Measurements from ENCODE around the gene GMCL1.
"Not testable (repeated sequence)": the region's sequence is repeated elsewhere in the genome, so short reads cannot be mapped to it uniquely, and the experiment has no call there.

Gene GMCL1

DNA sequence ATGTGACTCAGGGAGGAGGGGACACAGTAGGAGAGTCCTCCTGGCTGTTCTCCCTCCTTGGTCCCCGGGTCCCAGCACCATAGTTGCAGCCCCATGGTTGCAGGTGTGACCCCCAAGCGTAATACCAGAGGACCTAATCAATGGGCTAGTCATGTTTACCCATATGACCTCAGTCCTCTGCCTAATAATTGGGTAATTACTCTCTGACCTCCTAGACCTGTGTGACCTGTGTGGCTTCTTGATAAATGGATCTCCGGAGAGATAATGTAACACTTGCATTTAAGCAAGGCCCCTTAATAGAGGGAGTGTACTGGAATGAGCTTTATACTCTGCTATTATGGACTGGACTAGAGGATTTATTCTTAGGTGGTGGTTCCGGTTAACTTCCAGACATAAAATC is 32.2 kb upstream of the GMCL1 start:
- Histone ChIP-seq H3K9ac (ENCODE audit: low read length) (no peak overlapping the region), H3K9me3 (ENCODE audit: control insufficient read depth, low read length) (no peaks in the 10 kb centered on the region), H3K36me3 (ENCODE audit: control insufficient read depth, insufficient read depth, low read length) (peaks cover 5% of the 10 kb centered on the region), H3K4me3 (ENCODE audit: low read length) (no peak overlapping the region), H3K4me1 (ENCODE audit: control insufficient read depth, insufficient read depth, low read length) (peaks cover 56% of the 10 kb centered on the region), H3K27me3 (ENCODE audit: control insufficient read depth, insufficient read depth, low read length) (no peaks in the 10 kb centered on the region)

- Histone ChIP-seq H3K36me3 (ENCODE audit: control insufficient read depth, insufficient read depth, low read length) (peaks cover 5% of the 10 kb centered on the region), H3K27me3 (ENCODE audit: control insufficient read depth, insufficient read depth, low read length) (no peaks in the 10 kb centered on the region), H3K4me3 (ENCODE audit: low read length) (no peak overlapping the region), H3K9me3 (ENCODE audit: control insufficient read depth, low read length) (no peaks in the 10 kb centered on the region), H3K4me1 (ENCODE audit: control insufficient read depth, insufficient read depth, low read length) (peaks cover 56% of the 10 kb centered on the region), H3K9ac (ENCODE audit: low read length) (no peak overlapping the region)
Measured at GRCh38 chr2:69797836-69798289, 31.6 kb upstream of the GMCL1 start.

- peaks cover 56% of the 10 kb centered on the region for H3K4me1 ChIP-seq (ENCODE audit: control insufficient read depth, insufficient read depth, low read length)
- H3K27me3 ChIP-seq (ENCODE audit: control insufficient read depth, insufficient read depth, low read length), result no peaks in the 10 kb centered on the region
- peak overlapping the region; percentile 45 for H3K9ac ChIP-seq (ENCODE audit: low read length)
- H3K36me3 ChIP-seq (ENCODE audit: control insufficient read depth, insufficient read depth, low read length), result peaks cover 5% of the 10 kb centered on the region
- no peaks in the 10 kb centered on the region for H3K9me3 ChIP-seq (ENCODE audit: control insufficient read depth, low read length)
- H3K4me3 ChIP-seq (ENCODE audit: low read length), result no peak overlapping the region
Measured at GRCh38 chr2:69798290-69798908, 31.1 kb upstream of the GMCL1 start.

- H3K9ac ChIP-seq (ENCODE audit: low read length), result peak overlapping the region; percentile 45
- H3K9me3 ChIP-seq (ENCODE audit: control insufficient read depth, low read length), result no peaks in the 10 kb centered on the region
- no peaks in the 10 kb centered on the region for H3K27me3 ChIP-seq (ENCODE audit: control insufficient read depth, insufficient read depth, low read length)
- peaks cover 5% of the 10 kb centered on the region for H3K36me3 ChIP-seq (ENCODE audit: control insufficient read depth, insufficient read depth, low read length)
- no peak overlapping the region for H3K4me3 ChIP-seq (ENCODE audit: low read length)
- peaks cover 56% of the 10 kb centered on the region for H3K4me1 ChIP-seq (ENCODE audit: control insufficient read depth, insufficient read depth, low read length)
Measured at GRCh38 chr2:69798909-69799526, 30.4 kb upstream of the GMCL1 start.

- H3K9me3 ChIP-seq (ENCODE audit: control insufficient read depth, low read length), result no peaks in the 10 kb centered on the region
- no peak overlapping the region for H3K4me3 ChIP-seq (ENCODE audit: low read length)
- no peak overlapping the region for H3K9ac ChIP-seq (ENCODE audit: low read length)
- peaks cover 5% of the 10 kb centered on the region for H3K36me3 ChIP-seq (ENCODE audit: control insufficient read depth, insufficient read depth, low read length)
- H3K27me3 ChIP-seq (ENCODE audit: control insufficient read depth, insufficient read depth, low read length), result no peaks in the 10 kb centered on the region
- peaks cover 51% of the 10 kb centered on the region for H3K4me1 ChIP-seq (ENCODE audit: control insufficient read depth, insufficient read depth, low read length)
Measured at GRCh38 chr2:69801745-69802290, 27.6 kb upstream of the GMCL1 start.

DNA sequence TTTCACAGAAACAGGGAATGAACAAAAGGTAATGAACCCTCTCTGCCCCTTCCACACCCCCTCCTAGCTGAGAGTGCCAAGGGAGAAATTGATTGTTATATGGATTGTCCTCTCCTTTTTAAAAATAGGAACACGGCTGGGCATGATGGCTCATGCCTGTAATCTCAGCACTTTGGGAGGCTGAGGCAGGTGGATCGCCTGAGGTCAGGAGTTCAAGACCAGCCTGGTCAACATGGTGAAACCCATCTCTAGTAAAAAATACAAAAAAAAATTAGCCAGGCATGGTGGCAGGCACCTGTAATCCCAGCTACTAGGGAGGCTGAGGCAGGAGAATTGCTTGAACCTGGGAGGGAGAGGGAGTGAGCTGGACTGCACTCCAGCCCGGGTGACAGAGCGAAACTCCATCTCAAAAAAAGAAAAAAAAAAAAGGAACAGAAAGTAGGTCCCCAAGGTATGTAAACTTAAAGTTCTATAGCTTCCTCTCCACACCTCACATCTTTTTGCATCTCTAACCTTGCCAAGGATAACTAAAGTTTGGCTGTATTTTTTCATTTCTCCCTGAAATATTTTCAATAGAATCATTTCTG is 26.6 kb upstream of the GMCL1 start:
- H3K36me3 ChIP-seq (ENCODE audit: control insufficient read depth, insufficient read depth, low read length), result not testable (repeated sequence)

DNA sequence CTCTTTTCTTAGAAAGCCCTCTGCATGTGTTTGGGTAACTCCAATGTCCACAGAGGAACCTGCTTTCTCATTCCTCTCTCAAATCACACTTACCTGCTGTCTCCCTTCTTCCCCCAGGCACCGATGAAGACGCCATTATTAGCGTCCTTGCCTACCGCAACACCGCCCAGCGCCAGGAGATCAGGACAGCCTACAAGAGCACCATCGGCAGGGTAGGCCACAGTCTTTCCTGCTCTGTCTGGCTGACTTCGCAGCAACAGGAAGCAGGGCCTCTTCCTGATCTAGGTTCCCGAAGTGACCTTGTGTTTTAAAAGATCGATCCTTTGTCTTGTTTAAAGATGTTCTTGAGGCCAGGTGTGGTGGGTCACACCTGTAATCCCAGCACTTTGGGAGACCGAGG is 25.0 kb upstream of the GMCL1 start:
- Histone ChIP-seq H3K4me3 (ENCODE audit: low read length) (no peak overlapping the region), H3K9ac (ENCODE audit: low read length) (no peak overlapping the region), H3K9me3 (ENCODE audit: control insufficient read depth, low read length) (no peaks in the 10 kb centered on the region), H3K4me1 (ENCODE audit: control insufficient read depth, insufficient read depth, low read length) (peaks cover 25% of the 10 kb centered on the region), H3K27me3 (ENCODE audit: control insufficient read depth, insufficient read depth, low read length) (no peaks in the 10 kb centered on the region), H3K36me3 (ENCODE audit: control insufficient read depth, insufficient read depth, low read length) (peaks cover 12% of the 10 kb centered on the region)

More for the DNA sequence above, 26.6 kb upstream of the GMCL1 start:
- peaks cover 41% of the 10 kb centered on the region for H3K4me1 ChIP-seq (ENCODE audit: control insufficient read depth, insufficient read depth, low read length)
- H3K4me3 ChIP-seq (ENCODE audit: low read length); H3K27me3 ChIP-seq (ENCODE audit: control insufficient read depth, insufficient read depth, low read length); H3K9me3 ChIP-seq (ENCODE audit: control insufficient read depth, low read length); H3K9ac ChIP-seq (ENCODE audit: low read length): not testable (repeated sequence)

- Histone ChIP-seq H3K4me1 (ENCODE audit: control insufficient read depth, insufficient read depth, low read length) (peaks cover 11% of the 10 kb centered on the region), H3K4me3 (ENCODE audit: low read length) (no peak overlapping the region), H3K9me3 (ENCODE audit: control insufficient read depth, low read length) (no peaks in the 10 kb centered on the region), H3K9ac (ENCODE audit: low read length) (no peak overlapping the region), H3K36me3 (ENCODE audit: control insufficient read depth, insufficient read depth, low read length) (peaks cover 22% of the 10 kb centered on the region), H3K27me3 (ENCODE audit: control insufficient read depth, insufficient read depth, low read length) (no peaks in the 10 kb centered on the region)
Measured at GRCh38 chr2:69805887-69806286, 23.6 kb upstream of the GMCL1 start.

DNA sequence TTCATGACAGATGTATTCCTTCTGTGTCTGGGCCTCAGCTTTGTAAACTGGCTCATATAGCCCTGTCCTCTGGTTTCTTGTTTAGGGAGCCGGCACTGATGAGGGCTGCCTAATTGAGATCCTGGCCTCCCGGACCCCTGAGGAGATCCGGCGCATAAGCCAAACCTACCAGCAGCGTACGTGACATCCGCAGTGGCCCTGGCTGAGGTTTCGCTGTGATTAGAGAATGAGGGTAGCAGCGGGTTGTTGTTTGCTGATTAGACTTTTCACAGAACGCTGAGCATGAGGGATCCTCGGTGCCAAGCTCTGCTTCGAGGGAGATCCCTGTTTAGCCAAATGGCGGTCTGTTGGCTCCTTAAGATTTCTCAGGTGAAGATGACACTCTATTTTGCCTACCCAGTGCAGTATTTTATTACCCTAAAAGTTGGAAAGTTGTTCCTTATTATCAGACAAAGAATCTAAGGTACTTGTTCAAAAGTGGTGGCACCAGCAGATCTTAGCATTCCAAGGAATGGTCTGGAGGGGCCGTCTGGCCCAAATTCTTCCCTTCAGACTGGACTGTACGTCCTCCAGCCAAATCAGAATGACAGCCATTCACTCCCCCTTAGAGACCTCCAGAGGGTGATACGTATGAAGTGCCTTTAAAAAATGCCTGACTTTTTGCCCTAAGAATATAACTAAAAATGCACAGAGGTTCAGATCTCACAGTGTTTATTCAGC is 21.5 kb upstream of the GMCL1 start:
- H3K4me3 ChIP-seq (ENCODE audit: low read length), result no peak overlapping the region
- H3K4me1 ChIP-seq (ENCODE audit: control insufficient read depth, insufficient read depth, low read length), result no peaks in the 10 kb centered on the region
- no peaks in the 10 kb centered on the region for H3K27me3 ChIP-seq (ENCODE audit: control insufficient read depth, insufficient read depth, low read length)
- H3K9ac ChIP-seq (ENCODE audit: low read length), result no peak overlapping the region
- no peaks in the 10 kb centered on the region for H3K9me3 ChIP-seq (ENCODE audit: control insufficient read depth, low read length)
- peaks cover 23% of the 10 kb centered on the region for H3K36me3 ChIP-seq (ENCODE audit: control insufficient read depth, insufficient read depth, low read length)

GRCh38 chr2:69810550-69810949 is 18.9 kb upstream of the GMCL1 start:
- Histone ChIP-seq H3K9me3 (ENCODE audit: control insufficient read depth, low read length) (no peaks in the 10 kb centered on the region), H3K27me3 (ENCODE audit: control insufficient read depth, insufficient read depth, low read length) (no peaks in the 10 kb centered on the region), H3K4me3 (ENCODE audit: low read length) (no peak overlapping the region), H3K36me3 (ENCODE audit: control insufficient read depth, insufficient read depth, low read length) (peaks cover 23% of the 10 kb centered on the region), H3K9ac (ENCODE audit: low read length) (no peak overlapping the region), H3K4me1 (ENCODE audit: control insufficient read depth, insufficient read depth, low read length) (no peaks in the 10 kb centered on the region)

- Histone ChIP-seq H3K4me1 (ENCODE audit: control insufficient read depth, insufficient read depth, low read length) (no peaks in the 10 kb centered on the region), H3K27me3 (ENCODE audit: control insufficient read depth, insufficient read depth, low read length) (no peaks in the 10 kb centered on the region), H3K36me3 (ENCODE audit: control insufficient read depth, insufficient read depth, low read length) (peaks cover 23% of the 10 kb centered on the region), H3K9me3 (ENCODE audit: control insufficient read depth, low read length) (no peaks in the 10 kb centered on the region), H3K9ac (ENCODE audit: low read length) (no peak overlapping the region), H3K4me3 (ENCODE audit: low read length) (no peak overlapping the region)
Measured at GRCh38 chr2:69811018-69811417, 18.4 kb upstream of the GMCL1 start.

DNA sequence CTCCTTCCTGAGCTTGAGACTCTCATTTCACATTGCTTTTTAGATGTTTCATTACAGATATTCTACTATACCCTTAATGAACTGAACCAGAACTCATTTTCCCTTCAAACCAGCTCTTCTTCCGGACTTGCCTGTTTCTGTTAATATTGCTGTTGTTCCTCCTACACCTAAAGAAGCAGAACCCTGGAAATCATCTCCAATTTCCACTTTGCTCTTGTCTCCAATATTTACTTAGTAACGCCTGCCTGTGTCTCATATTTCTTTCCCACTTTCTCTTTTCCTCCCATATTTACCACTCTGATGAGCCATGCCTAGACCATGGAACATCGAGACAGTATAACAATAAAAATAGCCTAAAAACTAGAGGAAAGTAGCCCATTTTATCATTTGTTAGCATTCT is 17.9 kb upstream of the GMCL1 start:
- no peaks in the 10 kb centered on the region for H3K9me3 ChIP-seq (ENCODE audit: control insufficient read depth, low read length)
- H3K36me3 ChIP-seq (ENCODE audit: control insufficient read depth, insufficient read depth, low read length), result peaks cover 23% of the 10 kb centered on the region
- no peaks in the 10 kb centered on the region for H3K27me3 ChIP-seq (ENCODE audit: control insufficient read depth, insufficient read depth, low read length)
- H3K9ac ChIP-seq (ENCODE audit: low read length), result no peak overlapping the region
- H3K4me1 ChIP-seq (ENCODE audit: control insufficient read depth, insufficient read depth, low read length), result no peaks in the 10 kb centered on the region
- H3K4me3 ChIP-seq (ENCODE audit: low read length), result no peak overlapping the region

Data from mucosa of stomach (tissue), 1 donor.